ENCODE results near the gene POP4. TPM values are rescaled to one million over a fixed set of nuclear protein-coding genes. Genes with fewer than 3 reads are reported as not detected.

Gene POP4
- total and polyA plus RNA-seq, 10 of the 15 experiments (the other 5 are each of a cell fraction or from before 2014, with no cell fraction given), result 52.1 to 231 (median 118) TPM

DNA sequence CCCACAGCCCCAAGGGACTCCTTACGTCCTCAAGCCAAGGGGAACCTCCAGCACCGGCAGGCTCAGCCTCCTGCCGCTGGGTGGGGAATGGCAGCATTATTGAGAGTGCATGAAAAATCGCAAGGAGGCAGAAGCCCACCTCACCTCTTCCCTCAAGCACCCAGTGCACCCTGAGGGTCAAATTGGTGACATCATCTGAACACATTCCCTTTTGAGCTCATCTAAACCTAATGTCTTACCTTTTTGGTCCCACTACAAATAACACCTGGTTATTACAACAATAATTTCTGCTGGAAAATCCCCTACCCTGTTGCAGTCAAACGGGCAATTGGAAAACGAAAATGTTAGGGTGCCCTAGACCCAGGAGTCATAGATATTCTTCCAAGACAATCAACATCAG lies 12.2 kb upstream of the POP4 start:
- H3K27ac ChIP-seq (ENCODE audit: control insufficient read depth, insufficient read depth), result no peak overlapping the region
- H2AFZ ChIP-seq (ENCODE audit: control insufficient read depth, low read depth, low read length), result no peak overlapping the region
- FAIRE-seq (no peak), DNase-seq (ENCODE audit: low read depth, low spot score) (no peak), ATAC-seq (no peak)
- ChIA-PET CTCF (no interaction called here), RAD21 (ENCODE audit: unreplicated experiment) (interaction anchor here (0.5 kb wide), 1 partner anchor 257 kb away, joined by 3 read pairs; no protein-coding TSS in a partner anchor), SMC1A (ENCODE audit: uncharacterized antibody, unreplicated experiment) (no interaction called here), POLR2A (no interaction called here)
- in situ Hi-C loops (cut with MboI), result no loop called here
- BruUV-seq (replicated peaks), result no TSS peak
- no peak overlapping the region for H3K4me3 ChIP-seq
- no peaks in the 10 kb centered on the region for H3K79me2 ChIP-seq (ENCODE audit: control insufficient read depth, insufficient read depth, low read length)
- H3K36me3 ChIP-seq (ENCODE audit: control insufficient read depth in 2 of 2, insufficient read depth in 2 of 2, low read length in 1 of 2), result no peaks in the 10 kb centered on the region
- H3K27me3 ChIP-seq (replicated peaks in 1 of 2; ENCODE audit: control insufficient read depth in 2 of 2, insufficient read depth in 2 of 2, low read length in 1 of 2), result no peaks in the 10 kb centered on the region; a peak in 3 of 4 replicates
- WGBS (ENCODE audit: insufficient coverage, insufficient replicate concordance, low lambda C conversion rate, missing lambda C conversion rate), result 36% methylated on average over 6 of the region's 6 CpGs
- no peak overlapping the region for H3K9ac ChIP-seq (ENCODE audit: control insufficient read depth, insufficient read depth, low read length)
- intact Hi-C loops (cut with micrococcal nuclease; ENCODE audit: unreplicated experiment), result loop anchor here (10.0 kb wide), 1 partner anchor 119 kb away; no protein-coding TSS in a partner anchor
- no peaks in the 10 kb centered on the region for H3K4me1 ChIP-seq (ENCODE audit: control insufficient read depth, insufficient read depth, low read length)
- no peaks in the 10 kb centered on the region for H4K20me1 ChIP-seq (ENCODE audit: control insufficient read depth, insufficient read depth)
- TF ChIP-seq KDM1A (IDR thresholded peaks at IDR 0.05; ENCODE audit: borderline replicate concordance), result no peak
- no peak for TF ChIP-seq TCF3 (IDR thresholded peaks at IDR 0.05; ENCODE audit: borderline replicate concordance, insufficient read depth, low read depth, low read length)
- TF ChIP-seq SUZ12 (IDR thresholded peaks at IDR 0.05; ENCODE audit: unreplicated experiment), result no peak
- TF ChIP-seq ZNF384 (IDR thresholded peaks at IDR 0.05; ENCODE audit: borderline replicate concordance, low read depth, low read length), result no peak
- no peak for TF ChIP-seq RELA (IDR thresholded peaks at IDR 0.05; ENCODE audit: borderline replicate concordance, partially characterized antibody)
- TF ChIP-seq TCF12 (IDR thresholded peaks at IDR 0.05; ENCODE audit: low read depth, low read length), result no peak
- TF ChIP-seq, protein P1, sequence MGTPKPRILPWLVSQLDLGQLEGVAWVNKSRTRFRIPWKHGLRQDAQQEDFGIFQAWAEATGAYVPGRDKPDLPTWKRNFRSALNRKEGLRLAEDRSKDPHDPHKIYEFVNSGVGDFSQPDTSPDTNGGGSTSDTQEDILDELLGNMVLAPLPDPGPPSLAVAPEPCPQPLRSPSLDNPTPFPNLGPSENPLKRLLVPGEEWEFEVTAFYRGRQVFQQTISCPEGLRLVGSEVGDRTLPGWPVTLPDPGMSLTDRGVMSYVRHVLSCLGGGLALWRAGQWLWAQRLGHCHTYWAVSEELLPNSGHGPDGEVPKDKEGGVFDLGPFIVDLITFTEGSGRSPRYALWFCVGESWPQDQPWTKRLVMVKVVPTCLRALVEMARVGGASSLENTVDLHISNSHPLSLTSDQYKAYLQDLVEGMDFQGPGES (IDR thresholded peaks at IDR 0.05), result no peak
- no peak for TF ChIP-seq CHD2 (IDR thresholded peaks at IDR 0.05; ENCODE audit: borderline replicate concordance, low read depth, low read length)
- TF ChIP-seq, protein P2, sequence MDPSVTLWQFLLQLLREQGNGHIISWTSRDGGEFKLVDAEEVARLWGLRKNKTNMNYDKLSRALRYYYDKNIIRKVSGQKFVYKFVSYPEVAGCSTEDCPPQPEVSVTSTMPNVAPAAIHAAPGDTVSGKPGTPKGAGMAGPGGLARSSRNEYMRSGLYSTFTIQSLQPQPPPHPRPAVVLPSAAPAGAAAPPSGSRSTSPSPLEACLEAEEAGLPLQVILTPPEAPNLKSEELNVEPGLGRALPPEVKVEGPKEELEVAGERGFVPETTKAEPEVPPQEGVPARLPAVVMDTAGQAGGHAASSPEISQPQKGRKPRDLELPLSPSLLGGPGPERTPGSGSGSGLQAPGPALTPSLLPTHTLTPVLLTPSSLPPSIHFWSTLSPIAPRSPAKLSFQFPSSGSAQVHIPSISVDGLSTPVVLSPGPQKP (IDR thresholded peaks at IDR 0.05; ENCODE audit: low read depth, low read length), result no peak
- TF ChIP-seq ZNF217 (IDR thresholded peaks at IDR 0.05), result no peak
- no peak for TF ChIP-seq GATAD2B (conservative IDR thresholded peaks at IDR 0.05; ENCODE audit: low read depth)
- H3K4me2 ChIP-seq (ENCODE audit: control insufficient read depth, insufficient read depth), result no peak overlapping the region
- H3K9me3 ChIP-seq (replicated peaks; ENCODE audit: control insufficient read depth, insufficient read depth, low read length), result peaks cover 2% of the 10 kb centered on the region; the same call in 1 of the 3 replicates
